HEK293 (cell line): ENCODE data around the gene UBL4A.
A peak's percentile ranks its signal among the peaks of the same experiment; 100 is the strongest.

Source experiments
- AEBP2 ChIP-seq: fragments of 450-650 bp; formaldehyde crosslinking; IDR thresholded peaks from 2 replicates; pipeline ENCODE4 v1.5.1; 2016; ENCODE audit warnings: missing biosample characterization, missing genetic modification characterization, borderline replicate concordance
- ATF2 ChIP-seq: fragments of 450-650 bp; formaldehyde crosslinking; IDR thresholded peaks from 2 replicates; pipeline ENCODE4 v1.5.1; 2016; ENCODE audit warnings: missing biosample characterization, missing genetic modification characterization, low read depth
- GLI4 ChIP-seq: fragments of 450-650 bp; formaldehyde crosslinking; IDR thresholded peaks from 2 replicates; pipeline ENCODE4 v1.5.1; 2016; ENCODE audit warnings: missing biosample characterization, missing genetic modification characterization
- GLIS2 ChIP-seq: fragments of 450-650 bp; formaldehyde crosslinking; IDR thresholded peaks from 2 replicates; pipeline ENCODE4 v1.5.1; 2016; ENCODE audit warnings: missing biosample characterization, missing genetic modification characterization
- TSHZ1 ChIP-seq: fragments of 450-650 bp; formaldehyde crosslinking; IDR thresholded peaks from 2 replicates; pipeline ENCODE4 v1.5.1; 2016; ENCODE audit warnings: missing biosample characterization, missing genetic modification characterization, borderline replicate concordance
- YY1 ChIP-seq: fragments of 450-650 bp; formaldehyde crosslinking; IDR thresholded peaks from 2 replicates; pipeline ENCODE4 v1.5.1; 2018; ENCODE audit warnings: missing biosample characterization, missing genetic modification characterization
- ZBTB1 ChIP-seq: fragments of 450-650 bp; formaldehyde crosslinking; IDR thresholded peaks from 2 replicates; pipeline ENCODE4 v1.5.1; 2016; ENCODE audit warnings: missing biosample characterization, missing genetic modification characterization
- ZBTB48 ChIP-seq: fragments of 450-650 bp; formaldehyde crosslinking; IDR thresholded peaks from 2 replicates; pipeline ENCODE4 v1.5.1; 2016; ENCODE audit warnings: missing biosample characterization, missing genetic modification characterization
- ZNF112 ChIP-seq: fragments of 450-650 bp; formaldehyde crosslinking; IDR thresholded peaks from 2 replicates; pipeline ENCODE4 v1.5.0; 2017; ENCODE audit warnings: missing biosample characterization, missing genetic modification characterization
- ZNF138 ChIP-seq: fragments of 450-650 bp; formaldehyde crosslinking; IDR thresholded peaks from 2 replicates; pipeline ENCODE4 v1.5.1; 2016; ENCODE audit warnings: missing biosample characterization, missing genetic modification characterization, borderline replicate concordance
- ZNF174 ChIP-seq: fragments of 450-650 bp; formaldehyde crosslinking; IDR thresholded peaks from 2 replicates; pipeline ENCODE4 v1.5.0; 2017; ENCODE audit warnings: missing biosample characterization, mild to moderate bottlenecking, missing genetic modification characterization
- ZNF211 ChIP-seq: fragments of 450-650 bp; formaldehyde crosslinking; IDR thresholded peaks from 2 replicates; pipeline ENCODE4 v1.5.1; 2016; ENCODE audit warnings: low read depth, missing biosample characterization, missing genetic modification characterization
- ZNF221 ChIP-seq: fragments of 450-650 bp; formaldehyde crosslinking; IDR thresholded peaks from 2 replicates; pipeline ENCODE4 v1.5.1; 2017; ENCODE audit warnings: missing biosample characterization, missing genetic modification characterization, borderline replicate concordance
- ZNF223 ChIP-seq: fragments of 450-650 bp; formaldehyde crosslinking; IDR thresholded peaks from 2 replicates; pipeline ENCODE4 v1.5.1; 2016; ENCODE audit warnings: missing biosample characterization, missing genetic modification characterization
- ZNF416 ChIP-seq: fragments of 450-650 bp; formaldehyde crosslinking; IDR thresholded peaks from 2 replicates; pipeline ENCODE4 v1.5.1; 2016; ENCODE audit warnings: missing biosample characterization, missing genetic modification characterization
- ZNF555 ChIP-seq: fragments of 450-650 bp; formaldehyde crosslinking; conservative IDR thresholded peaks from 2 replicates; pipeline ENCODE4 v1.5.1; 2017; ENCODE audit warnings: missing biosample characterization, mild to moderate bottlenecking, missing genetic modification characterization, inconsistent platforms
- ZNF558 ChIP-seq: fragments of 450-650 bp; formaldehyde crosslinking; IDR thresholded peaks from 2 replicates; pipeline ENCODE4 v1.5.1; 2016; ENCODE audit warnings: missing biosample characterization, missing genetic modification characterization
- ZNF560 ChIP-seq: fragments of 450-650 bp; formaldehyde crosslinking; IDR thresholded peaks from 2 replicates; pipeline ENCODE4 v1.5.1; 2017; ENCODE audit warnings: missing biosample characterization, missing genetic modification characterization, borderline replicate concordance
- ZNF561 ChIP-seq: fragments of 450-650 bp; IDR thresholded peaks from 2 replicates; pipeline ENCODE4 v1.5.1; 2018; ENCODE audit warnings: missing biosample characterization, missing genetic modification characterization, borderline replicate concordance
- ZNF629 ChIP-seq: fragments of 450-650 bp; formaldehyde crosslinking; IDR thresholded peaks from 2 replicates; pipeline ENCODE4 v1.5.1; 2017; ENCODE audit warnings: missing biosample characterization, missing genetic modification characterization
- ZNF660 ChIP-seq: fragments of 450-650 bp; IDR thresholded peaks from 2 replicates; pipeline ENCODE4 v1.5.1; 2018; ENCODE audit warnings: missing biosample characterization, mild to moderate bottlenecking, missing genetic modification characterization
- ZNF701 ChIP-seq: fragments of 450-650 bp; formaldehyde crosslinking; IDR thresholded peaks from 2 replicates; pipeline ENCODE4 v1.5.1; 2016; ENCODE audit warnings: missing biosample characterization, missing genetic modification characterization
- ZNF776 ChIP-seq: fragments of 450-650 bp; formaldehyde crosslinking; IDR thresholded peaks from 2 replicates; pipeline ENCODE4 v1.5.0; 2017; ENCODE audit warnings: missing biosample characterization, missing genetic modification characterization, borderline replicate concordance
- ZSCAN4 ChIP-seq: fragments of 450-650 bp; formaldehyde crosslinking; IDR thresholded peaks from 2 replicates; pipeline ENCODE4 v1.5.1; 2017; ENCODE audit warnings: missing biosample characterization, missing genetic modification characterization
- TF ChIP-seq, protein P1 (sequence below): fragments of 450-650 bp; formaldehyde crosslinking; conservative IDR thresholded peaks from 2 replicates; pipeline ENCODE4 v1.5.1; 2016; ENCODE audit warnings: low read depth, missing biosample characterization, missing genetic modification characterization
- TF ChIP-seq, protein P2 (sequence below): fragments of 450-650 bp; formaldehyde crosslinking; IDR thresholded peaks from 2 replicates; pipeline ENCODE4; 2016; ENCODE audit warnings: missing biosample characterization, missing genetic modification characterization

The UBL4A gene

GRCh38 chrX:154515966-154516655 lies 29.7 kb upstream of the UBL4A start, which contains the start of gene FAM3A (continued):
- TF ChIP-seq, protein P1, sequence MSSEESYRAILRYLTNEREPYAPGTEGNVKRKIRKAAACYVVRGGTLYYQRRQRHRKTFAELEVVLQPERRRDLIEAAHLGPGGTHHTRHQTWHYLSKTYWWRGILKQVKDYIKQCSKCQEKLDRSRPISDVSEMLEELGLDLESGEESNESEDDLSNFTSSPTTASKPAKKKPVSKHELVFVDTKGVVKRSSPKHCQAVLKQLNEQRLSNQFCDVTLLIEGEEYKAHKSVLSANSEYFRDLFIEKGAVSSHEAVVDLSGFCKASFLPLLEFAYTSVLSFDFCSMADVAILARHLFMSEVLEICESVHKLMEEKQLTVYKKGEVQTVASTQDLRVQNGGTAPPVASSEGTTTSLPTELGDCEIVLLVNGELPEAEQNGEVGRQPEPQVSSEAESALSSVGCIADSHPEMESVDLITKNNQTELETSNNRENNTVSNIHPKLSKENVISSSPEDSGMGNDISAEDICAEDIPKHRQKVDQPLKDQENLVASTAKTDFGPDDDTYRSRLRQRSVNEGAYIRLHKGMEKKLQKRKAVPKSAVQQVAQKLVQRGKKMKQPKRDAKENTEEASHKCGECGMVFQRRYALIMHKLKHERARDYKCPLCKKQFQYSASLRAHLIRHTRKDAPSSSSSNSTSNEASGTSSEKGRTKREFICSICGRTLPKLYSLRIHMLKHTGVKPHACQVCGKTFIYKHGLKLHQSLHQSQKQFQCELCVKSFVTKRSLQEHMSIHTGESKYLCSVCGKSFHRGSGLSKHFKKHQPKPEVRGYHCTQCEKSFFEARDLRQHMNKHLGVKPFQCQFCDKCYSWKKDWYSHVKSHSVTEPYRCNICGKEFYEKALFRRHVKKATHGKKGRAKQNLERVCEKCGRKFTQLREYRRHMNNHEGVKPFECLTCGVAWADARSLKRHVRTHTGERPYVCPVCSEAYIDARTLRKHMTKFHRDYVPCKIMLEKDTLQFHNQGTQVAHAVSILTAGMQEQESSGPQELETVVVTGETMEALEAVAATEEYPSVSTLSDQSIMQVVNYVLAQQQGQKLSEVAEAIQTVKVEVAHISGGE (tag by site-specific recombination) = peak; percentile 55
- TF ChIP-seq ZNF629 (tag by site-specific recombination) = no peak
- TF ChIP-seq ZNF558 (tag by site-specific recombination) = no peak
- no peak for TF ChIP-seq ZNF555 (tag by site-specific recombination)
- TF ChIP-seq, protein P2, sequence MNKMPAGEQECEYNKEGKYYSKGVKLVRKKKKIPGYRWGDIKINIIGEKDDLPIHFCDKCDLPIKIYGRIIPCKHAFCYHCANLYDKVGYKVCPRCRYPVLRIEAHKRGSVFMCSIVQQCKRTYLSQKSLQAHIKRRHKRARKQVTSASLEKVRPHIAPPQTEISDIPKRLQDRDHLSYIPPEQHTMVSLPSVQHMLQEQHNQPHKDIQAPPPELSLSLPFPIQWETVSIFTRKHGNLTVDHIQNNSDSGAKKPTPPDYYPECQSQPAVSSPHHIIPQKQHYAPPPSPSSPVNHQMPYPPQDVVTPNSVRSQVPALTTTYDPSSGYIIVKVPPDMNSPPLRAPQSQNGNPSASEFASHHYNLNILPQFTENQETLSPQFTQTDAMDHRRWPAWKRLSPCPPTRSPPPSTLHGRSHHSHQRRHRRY (tag by site-specific recombination) = no peak
- TF ChIP-seq ZNF561 = no peak
- no peak for TF ChIP-seq GLI4 (tag by site-specific recombination)
- TF ChIP-seq ZNF174 (tag by site-specific recombination) = no peak
- no peak for TF ChIP-seq ZNF112 (tag by site-specific recombination)
- TF ChIP-seq ZBTB1 (tag by site-specific recombination) = no peak
- no peak for TF ChIP-seq ZNF211
- no peak for TF ChIP-seq ZSCAN4 (tag by site-specific recombination)
- peak; percentile 49; the same call in 1 of the 2 replicates for TF ChIP-seq ZBTB48
- TF ChIP-seq ZNF660 (tag by site-specific recombination) = 0 out of 2 replicates have a peak, but pooled peaks have one; percentile 34
- no peak for TF ChIP-seq ZNF701
- TF ChIP-seq ATF2 = no peak
- no peak for TF ChIP-seq ZNF138 (tag by site-specific recombination)
- TF ChIP-seq ZNF560 (tag by site-specific recombination) = no peak
- peak; percentile 45 for TF ChIP-seq GLIS2 (tag by site-specific recombination)
- TF ChIP-seq TSHZ1 (tag by site-specific recombination) = peak; percentile 19; the same call in 1 of the 2 replicates
- TF ChIP-seq ZNF221 (tag by site-specific recombination) = no peak
- no peak for TF ChIP-seq ZNF776
- TF ChIP-seq YY1 (tag by site-specific recombination) = peak; percentile 86
- no peak for TF ChIP-seq AEBP2 (tag by site-specific recombination)
- TF ChIP-seq ZNF416 = no peak
- no peak for TF ChIP-seq ZNF223 (tag by site-specific recombination)
